Loucy (cell line): Measurements from ENCODE around the gene DDX39B.
A peak's percentile ranks its signal among the peaks of the same experiment; 100 is the strongest.

Source experiments
- H2AFZ ChIP-seq: fragments of 200-600 bp; sonication (generic); 2 replicates; pipeline ENCODE4 v1.6.0; 2016; ENCODE audit warnings: antibody characterized with exemption, mild to moderate bottlenecking, low read length, moderate library complexity
- H3F3A ChIP-seq: fragments of 200-600 bp; 2 replicates; pipeline ENCODE4 v1.6.0; 2016; ENCODE audit warnings: antibody characterized with exemption, low read depth, mild to moderate bottlenecking
- H3K27me3 ChIP-seq: fragments of 200-600 bp; sonication (generic); 2 replicates; pipeline ENCODE4 v1.6.1; 2014; ENCODE audit warnings: low read length, mild to moderate bottlenecking; ENCODE audit not compliant: insufficient read depth, poor library complexity, severe bottlenecking
- H3K36me3 ChIP-seq: fragments of 200-600 bp; sonication (generic); 2 replicates; pipeline ENCODE4 v1.6.1; 2016; ENCODE audit warnings: low read length; ENCODE audit not compliant: insufficient read depth
- H3K4me1 ChIP-seq: fragments of 200-600 bp; sonication (generic); 2 replicates; pipeline ENCODE4 v1.5.1; 2014; ENCODE audit warnings: low read length, mild to moderate bottlenecking; ENCODE audit not compliant: insufficient read depth, poor library complexity, severe bottlenecking
- H3K4me2 ChIP-seq: fragments of 200-600 bp; sonication (generic); 2 replicates; pipeline ENCODE4 v1.6.0; 2014; ENCODE audit warnings: antibody characterized with exemption, low read length, low read depth, mild to moderate bottlenecking; ENCODE audit not compliant: poor library complexity, severe bottlenecking
- H3K4me3 ChIP-seq: fragments of 200-600 bp; sonication (generic); 2 replicates; pipeline ENCODE4 v1.5.1; 2014; ENCODE audit warnings: low read length, mild to moderate bottlenecking, mixed read lengths; ENCODE audit not compliant: poor library complexity, severe bottlenecking
- H3K79me2 ChIP-seq: fragments of 200-600 bp; sonication (generic); 2 replicates; pipeline ENCODE4 v1.6.1; 2014; ENCODE audit warnings: low read length; ENCODE audit not compliant: insufficient read depth
- H3K9ac ChIP-seq: fragments of 200-600 bp; sonication (generic); 2 replicates; pipeline ENCODE4 v1.6.0; 2014; ENCODE audit warnings: mild to moderate bottlenecking, low read depth, low read length, moderate library complexity; ENCODE audit not compliant: poor library complexity, severe bottlenecking
- H3K9me2 ChIP-seq: fragments of 200-600 bp; sonication (generic); replicated peaks from 2 replicates; pipeline ENCODE4 v1.6.1; 2016; ENCODE audit warnings: low read depth, low read length, mixed read lengths
- H3K9me3 ChIP-seq: fragments of 200-600 bp; sonication (generic); 2 replicates; pipeline ENCODE4 v1.6.1; 2014; ENCODE audit warnings: mild to moderate bottlenecking, antibody characterized with exemption, low read length, low read depth; ENCODE audit not compliant: insufficient read depth
- H4K20me1 ChIP-seq: fragments of 200-600 bp; sonication (generic); 2 replicates; pipeline ENCODE4 v1.6.0; 2014; ENCODE audit warnings: antibody characterized with exemption, low read length, mild to moderate bottlenecking; ENCODE audit not compliant: insufficient read depth, poor library complexity, severe bottlenecking
- EZH2phosphoT487 ChIP-seq: fragments of 200-600 bp; IDR thresholded peaks from 2 replicates; pipeline ENCODE4 v1.6.1; 2018; ENCODE audit warnings: antibody characterized with exemption, mild to moderate bottlenecking, moderate library complexity, borderline replicate concordance
- TF ChIP-seq, protein P1 (sequence below): fragments of 200-600 bp; sonication (generic); conservative IDR thresholded peaks from 2 replicates; pipeline ENCODE4 v1.5.1; 2014; ENCODE audit warnings: mild to moderate bottlenecking, antibody characterized with exemption, low read length

DDX39B gene

DNA sequence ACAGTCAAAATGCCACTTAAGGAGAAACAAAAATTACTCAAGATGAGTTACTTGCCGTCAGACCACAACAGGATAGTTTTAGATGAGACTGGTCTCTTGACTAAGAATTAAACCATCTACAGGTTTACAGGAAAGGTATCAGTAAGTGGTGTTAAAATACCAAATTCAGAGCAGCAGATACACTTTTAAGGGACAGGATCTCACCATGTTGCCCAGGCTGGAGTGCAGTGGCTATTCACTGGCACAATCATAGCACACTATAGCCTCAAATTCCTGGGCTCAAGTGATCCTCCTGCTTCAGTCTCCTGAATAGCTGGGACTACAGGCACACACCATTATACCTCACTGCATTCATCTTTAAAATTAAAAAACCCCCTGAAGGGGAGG is 8.4 kb downstream of the DDX39B start:
- peaks cover 91% of the 10 kb centered on the region for H3K36me3 ChIP-seq
- no peak overlapping the region for H2AFZ ChIP-seq
- peaks cover 2% of the 10 kb centered on the region; the same call in 1 of the 2 replicates for H3F3A ChIP-seq
- H3K9me3 ChIP-seq = no peaks in the 10 kb centered on the region
- no peak overlapping the region for H3K9ac ChIP-seq
- no peaks in the 10 kb centered on the region for H3K9me2 ChIP-seq
- H3K4me3 ChIP-seq = peak overlapping the region; percentile 2
- H3K4me1 ChIP-seq = peaks cover 34% of the 10 kb centered on the region
- peak overlapping the region; percentile 40 for H3K4me2 ChIP-seq
- H3K27me3 ChIP-seq = no peaks in the 10 kb centered on the region
- peaks cover 91% of the 10 kb centered on the region for H4K20me1 ChIP-seq
- peaks cover 79% of the 10 kb centered on the region for H3K79me2 ChIP-seq
- no peak for TF ChIP-seq EZH2phosphoT487
- TF ChIP-seq, protein P1, sequence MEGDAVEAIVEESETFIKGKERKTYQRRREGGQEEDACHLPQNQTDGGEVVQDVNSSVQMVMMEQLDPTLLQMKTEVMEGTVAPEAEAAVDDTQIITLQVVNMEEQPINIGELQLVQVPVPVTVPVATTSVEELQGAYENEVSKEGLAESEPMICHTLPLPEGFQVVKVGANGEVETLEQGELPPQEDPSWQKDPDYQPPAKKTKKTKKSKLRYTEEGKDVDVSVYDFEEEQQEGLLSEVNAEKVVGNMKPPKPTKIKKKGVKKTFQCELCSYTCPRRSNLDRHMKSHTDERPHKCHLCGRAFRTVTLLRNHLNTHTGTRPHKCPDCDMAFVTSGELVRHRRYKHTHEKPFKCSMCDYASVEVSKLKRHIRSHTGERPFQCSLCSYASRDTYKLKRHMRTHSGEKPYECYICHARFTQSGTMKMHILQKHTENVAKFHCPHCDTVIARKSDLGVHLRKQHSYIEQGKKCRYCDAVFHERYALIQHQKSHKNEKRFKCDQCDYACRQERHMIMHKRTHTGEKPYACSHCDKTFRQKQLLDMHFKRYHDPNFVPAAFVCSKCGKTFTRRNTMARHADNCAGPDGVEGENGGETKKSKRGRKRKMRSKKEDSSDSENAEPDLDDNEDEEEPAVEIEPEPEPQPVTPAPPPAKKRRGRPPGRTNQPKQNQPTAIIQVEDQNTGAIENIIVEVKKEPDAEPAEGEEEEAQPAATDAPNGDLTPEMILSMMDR = no peak

DNA sequence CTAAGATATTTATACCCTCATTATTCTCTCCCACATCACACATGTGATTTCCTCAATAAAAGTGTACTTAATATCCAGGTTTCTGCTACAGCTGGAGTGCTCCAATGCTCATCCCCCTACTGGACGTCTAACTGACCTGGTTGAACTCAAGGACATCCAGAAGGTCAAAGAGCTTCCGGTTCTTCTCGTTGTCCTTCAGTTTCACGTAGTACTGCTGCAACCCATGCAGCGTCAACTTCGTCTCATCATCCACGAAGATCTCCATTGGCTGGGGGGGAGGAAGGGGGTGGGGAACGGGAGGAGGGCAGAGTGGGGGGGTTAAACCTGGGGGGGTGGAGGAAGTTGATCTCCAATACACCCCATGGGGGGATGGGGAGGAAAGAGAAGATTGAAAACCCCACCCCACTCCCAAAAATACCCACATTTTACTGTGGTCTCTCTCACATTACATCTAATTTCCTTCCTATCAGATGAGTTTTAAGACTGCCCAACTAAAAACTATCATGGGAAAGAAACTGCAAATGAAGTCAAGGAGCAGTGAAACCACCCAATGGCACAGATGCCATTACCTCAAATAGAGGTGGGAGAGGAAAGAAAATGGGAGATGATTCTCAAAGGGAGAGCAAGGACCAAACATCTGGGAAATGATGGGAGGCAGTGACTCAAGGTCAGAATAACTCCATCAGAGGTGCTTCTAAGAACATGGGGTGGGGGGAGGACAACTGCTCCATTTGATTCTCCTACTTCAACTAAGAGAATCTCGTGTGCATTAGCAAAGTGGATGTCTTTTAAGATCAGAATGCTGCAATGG is 9.0 kb downstream of the DDX39B start:
- Histone ChIP-seq H3K36me3 (peaks cover 86% of the 10 kb centered on the region), H3K9me3 (no peaks in the 10 kb centered on the region), H3K27me3 (no peaks in the 10 kb centered on the region), H3F3A (peaks cover 2% of the 10 kb centered on the region; the same call in 1 of the 2 replicates), H3K4me3 (peak overlapping the region; percentile 2), H3K9me2 (no peaks in the 10 kb centered on the region), H3K4me2 (peak overlapping the region; percentile 40), H3K79me2 (peaks cover 73% of the 10 kb centered on the region), H4K20me1 (peaks cover 85% of the 10 kb centered on the region), H3K9ac (no peak overlapping the region), H3K4me1 (peaks cover 30% of the 10 kb centered on the region), H2AFZ (no peak overlapping the region)
- TF ChIP-seq EZH2phosphoT487 = no peak
- TF ChIP-seq, protein P1 = no peak

DNA sequence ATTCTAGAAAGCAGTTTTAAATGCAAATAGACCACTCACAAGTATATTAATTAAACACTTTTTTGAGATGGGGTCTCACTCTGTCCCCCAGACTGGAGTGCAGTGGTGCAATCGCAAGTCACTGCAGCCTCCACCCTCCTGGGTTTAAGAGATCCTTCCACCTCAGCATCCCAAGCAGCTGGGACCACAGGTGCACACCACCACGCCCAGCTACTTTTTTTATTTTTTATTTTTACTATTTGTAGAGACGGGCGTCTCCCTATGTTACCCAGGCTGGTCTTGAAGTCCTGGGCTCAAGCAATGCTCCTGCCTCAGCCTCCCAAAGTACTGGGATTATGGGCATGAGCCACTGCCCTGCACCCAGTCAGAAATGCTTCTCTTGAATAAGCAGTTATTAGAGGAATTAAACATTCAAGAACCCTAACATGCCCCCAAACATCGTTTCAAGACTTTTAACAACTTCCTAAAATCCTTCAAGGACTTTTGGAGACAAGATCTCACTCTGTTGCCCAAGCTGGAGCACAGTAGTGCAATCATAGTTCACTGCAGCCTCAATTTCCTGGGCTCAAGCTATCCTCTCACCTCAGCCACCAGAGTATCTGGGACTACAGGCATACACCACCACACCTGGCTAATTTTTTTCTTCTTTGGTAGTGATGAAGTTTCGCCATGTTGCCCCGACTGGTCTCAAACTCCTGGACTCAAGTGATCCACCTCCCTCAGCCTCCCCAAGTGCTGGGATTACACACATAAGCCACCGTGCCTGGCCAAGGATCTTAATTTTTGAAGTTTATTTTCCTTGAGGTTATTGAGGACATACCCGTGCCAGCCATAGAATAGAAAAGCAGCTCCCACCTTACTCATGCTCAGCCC is 9.8 kb downstream of the DDX39B start:
- H3K4me2 ChIP-seq = peak overlapping the region; percentile 40
- H3K9me2 ChIP-seq = no peaks in the 10 kb centered on the region
- TF ChIP-seq EZH2phosphoT487 = no peak
- TF ChIP-seq, protein P1 = no peak
- peaks cover 2% of the 10 kb centered on the region; the same call in 1 of the 2 replicates for H3F3A ChIP-seq
- H3K36me3 ChIP-seq = peaks cover 80% of the 10 kb centered on the region
- peaks cover 30% of the 10 kb centered on the region for H3K4me1 ChIP-seq
- no peak overlapping the region for H3K9ac ChIP-seq
- no peak overlapping the region for H3K4me3 ChIP-seq
- H3K9me3 ChIP-seq = no peaks in the 10 kb centered on the region
- no peak overlapping the region for H2AFZ ChIP-seq
- H4K20me1 ChIP-seq = peaks cover 77% of the 10 kb centered on the region
- H3K27me3 ChIP-seq = no peaks in the 10 kb centered on the region
- H3K79me2 ChIP-seq = peaks cover 65% of the 10 kb centered on the region
